K562 (cell line): ENCODE data around the gene C1orf105. TPM values are rescaled to one million over a fixed set of nuclear protein-coding genes. Genes with fewer than 3 reads are reported as not detected.

ENCODE experiments used
- DMBX1 ChIP-seq: fragments of 250-450 bp; sonication (Bioruptor Pico); IDR thresholded peaks from 2 replicates; pipeline ENCODE4 v1.8.0; 2022; ENCODE audit warnings: inconsistent platforms, mild to moderate bottlenecking, moderate library complexity, borderline replicate concordance
- E2F5 ChIP-seq: sonication (generic); formaldehyde crosslinking; IDR thresholded peaks from 2 replicates; pipeline ENCODE4 v1.8.0; 2022; ENCODE audit warnings: mild to moderate bottlenecking, missing genetic modification reagents
- ETV5 ChIP-seq: sonication (generic); formaldehyde crosslinking; IDR thresholded peaks from 2 replicates; pipeline ENCODE4 v1.4.0; 2020; ENCODE audit warnings: low read depth, mild to moderate bottlenecking, missing genetic modification reagents
- MCM3 ChIP-seq: fragments of 450-650 bp; IDR thresholded peaks from 2 replicates; pipeline ENCODE4 v1.6.1; 2016
- MGA ChIP-seq: fragments of 450-650 bp; IDR thresholded peaks from 2 replicates; pipeline ENCODE4 v1.6.1; 2016; ENCODE audit warnings: mild to moderate bottlenecking, moderate library complexity
- MNT ChIP-seq, 2 experiments: fragments of 450-650 bp; conservative IDR thresholded peaks; 2 replicates each; pipeline ENCODE4 v1.6.1; 2017; ENCODE audit warnings: mild to moderate bottlenecking in 2 of 2, moderate library complexity in 2 of 2
- NCOA1 ChIP-seq: fragments of 450-650 bp; IDR thresholded peaks from 2 replicates; pipeline ENCODE4 v1.6.1; 2016; ENCODE audit warnings: low read depth
- SMARCC2 ChIP-seq: fragments of 450-650 bp; IDR thresholded peaks from 2 replicates; pipeline ENCODE4 v1.6.1; 2017; ENCODE audit warnings: antibody characterized with exemption, moderate library complexity, mild to moderate bottlenecking, low read depth
- STAG1 ChIP-seq: sonication (generic); formaldehyde crosslinking; IDR thresholded peaks from 2 replicates; pipeline ENCODE4 v1.5.0; 2020; ENCODE audit warnings: missing genetic modification reagents, borderline replicate concordance
- TEAD1 ChIP-seq, 2 experiments: fragments of 450-650 bp in 1 of 2; sonication (generic) in 1 of 2; formaldehyde crosslinking; IDR thresholded peaks; 2 replicates each; pipeline versions ENCODE4 v1.4.0 to v1.8.0; 2020 to 2022; ENCODE audit warnings: mild to moderate bottlenecking in 2 of 2, missing genetic modification reagents in 1 of 2
- ZKSCAN8 ChIP-seq: fragments of 200-800 bp; sonication (Bioruptor generic); IDR thresholded peaks from 2 replicates; pipeline ENCODE4 v1.6.1; 2016; ENCODE audit warnings: missing genetic modification characterization, missing compliant biosample characterization
- ZNF639 ChIP-seq, 2 experiments: fragments of 200-800 bp in 1 of 2; sonication (Bioruptor generic) in 1 of 2; sonication (generic) in 1 of 2; formaldehyde crosslinking in 1 of 2; IDR thresholded peaks in 1 of 2; conservative IDR thresholded peaks in 1 of 2; 2 replicates each; pipeline versions ENCODE4 v1.5.0 to v1.6.1; 2016 to 2020; ENCODE audit warnings: missing compliant biosample characterization in 1 of 2, missing genetic modification characterization in 1 of 2, missing genetic modification reagents in 1 of 2
- polyA plus RNA-seq, 8 experiments: library from polyadenylated mRNA; depleted of rRNA in 4 of 8; stranded (reverse) in 5 of 8; unstranded in 3 of 8; fragments of >200 nt; fragmentation: Nextera tagmentation in 2 of 8; fragmentation: Illumina TruSeq in 1 of 8; extraction: Ambion mirVana in 2 of 8; extraction: Trizol in 1 of 8; gene quantifications; 2 replicates each; pipeline versions ENCODE4 v1.2.1 to v1.2.3, GENCODE V29; 2011 to 2014; ENCODE audit warnings: inconsistent platforms in 1 of 8, missing spikeins in 1 of 8
- total RNA-seq, 7 experiments: library from RNA; depleted of rRNA in 6 of 7; stranded (reverse); fragments of >200 nt in 6 of 7; fragmentation: Illumina TruSeq in 2 of 7; extraction: Trizol in 2 of 7; gene quantifications; 2 replicates each; pipeline versions ENCODE4 v1.2.1 to v1.2.3, GENCODE V29; 2011 to 2021; ENCODE audit warnings: low replicate concordance in 1 of 7

Gene C1orf105
- total and polyA plus RNA-seq, 9 of the 15 experiments (the other 6 are each of a cell fraction or from before 2014, with no cell fraction given), result 0.08 TPM; not detected in 8

GRCh38 chr1:172442404-172442803 is 21.9 kb downstream of the C1orf105 start (continued):
- TF ChIP-seq MGA, result peak; percentile 31
- TF ChIP-seq ETV5 (CRISPR knock-in tag), result peak; percentile 78
- TF ChIP-seq TEAD1 (CRISPR knock-in tag; IDR thresholded peaks at IDR 0.05), result no peak
- no peak; the same call in 1 of the 2 replicates for TF ChIP-seq NCOA1
- peak in 1 of 2 experiments; percentile 43; a peak in 2 of 4 replicates for TF ChIP-seq MNT (conservative IDR thresholded peaks at IDR 0.05)
- TF ChIP-seq STAG1 (CRISPR knock-in tag), result no peak
- no peak for TF ChIP-seq E2F5 (CRISPR knock-in tag)
- TF ChIP-seq DMBX1 (CRISPR knock-in tag), result peak; percentile 79
- TF ChIP-seq SMARCC2, result peak; percentile 64; the same call in 1 of the 2 replicates
- peak; percentile 62; the same call in 1 of the 2 replicates for TF ChIP-seq ZKSCAN8 (CRISPR knock-in tag)
- TF ChIP-seq MCM3, result no peak
- TF ChIP-seq ZNF639 (CRISPR knock-in tag; conservative IDR thresholded peaks at IDR 0.05 in 1 of 2, IDR thresholded peaks at IDR 0.05 in 1 of 2), result peak in 1 of 2 experiments; percentile 62; a peak in 1 of 4 replicates
